ENCODE results near the gene ZC2HC1C.

- TF ChIP-seq, protein P1, sequence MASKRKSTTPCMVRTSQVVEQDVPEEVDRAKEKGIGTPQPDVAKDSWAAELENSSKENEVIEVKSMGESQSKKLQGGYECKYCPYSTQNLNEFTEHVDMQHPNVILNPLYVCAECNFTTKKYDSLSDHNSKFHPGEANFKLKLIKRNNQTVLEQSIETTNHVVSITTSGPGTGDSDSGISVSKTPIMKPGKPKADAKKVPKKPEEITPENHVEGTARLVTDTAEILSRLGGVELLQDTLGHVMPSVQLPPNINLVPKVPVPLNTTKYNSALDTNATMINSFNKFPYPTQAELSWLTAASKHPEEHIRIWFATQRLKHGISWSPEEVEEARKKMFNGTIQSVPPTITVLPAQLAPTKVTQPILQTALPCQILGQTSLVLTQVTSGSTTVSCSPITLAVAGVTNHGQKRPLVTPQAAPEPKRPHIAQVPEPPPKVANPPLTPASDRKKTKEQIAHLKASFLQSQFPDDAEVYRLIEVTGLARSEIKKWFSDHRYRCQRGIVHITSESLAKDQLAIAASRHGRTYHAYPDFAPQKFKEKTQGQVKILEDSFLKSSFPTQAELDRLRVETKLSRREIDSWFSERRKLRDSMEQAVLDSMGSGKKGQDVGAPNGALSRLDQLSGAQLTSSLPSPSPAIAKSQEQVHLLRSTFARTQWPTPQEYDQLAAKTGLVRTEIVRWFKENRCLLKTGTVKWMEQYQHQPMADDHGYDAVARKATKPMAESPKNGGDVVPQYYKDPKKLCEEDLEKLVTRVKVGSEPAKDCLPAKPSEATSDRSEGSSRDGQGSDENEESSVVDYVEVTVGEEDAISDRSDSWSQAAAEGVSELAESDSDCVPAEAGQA (IDR thresholded peaks at IDR 0.05; ENCODE audit: low read depth): no peak
- TF ChIP-seq, protein P1 (CRISPR knock-in tag; IDR thresholded peaks at IDR 0.05; ENCODE audit: borderline replicate concordance): no peak
- TF ChIP-seq CTCF (CRISPR knock-in tag; IDR thresholded peaks at IDR 0.05) (no peak), PTBP1 (IDR thresholded peaks at IDR 0.05; ENCODE audit: low read depth, low read length, poor library complexity, severe bottlenecking) (no peak), EZH2 (conservative IDR thresholded peaks at IDR 0.05; ENCODE audit: low read depth, low read length) (no peak), MXI1 (IDR thresholded peaks at IDR 0.05; ENCODE audit: borderline replicate concordance, low read depth, low read length) (no peak), TOE1 (CRISPR knock-in tag; IDR thresholded peaks at IDR 0.05) (no peak), U2AF1 (optimal IDR thresholded peaks at IDR 0.05; ENCODE audit: low read depth, low read length) (no peak), CHCHD3 (CRISPR knock-in tag; IDR thresholded peaks at IDR 0.05) (no peak), CREM (IDR thresholded peaks at IDR 0.05) (no peak), CREM (CRISPR knock-in tag; IDR thresholded peaks at IDR 0.05) (no peak), ARHGAP35 (CRISPR knock-in tag; IDR thresholded peaks at IDR 0.05; ENCODE audit: borderline replicate concordance) (no peak), HNF4G (IDR thresholded peaks at IDR 0.05; ENCODE audit: borderline replicate concordance, low read depth, low read length) (no peak), HNF4G (CRISPR knock-in tag; IDR thresholded peaks at IDR 0.05; ENCODE audit: borderline replicate concordance, low read depth) (no peak)
- TF ChIP-seq, protein P2, sequence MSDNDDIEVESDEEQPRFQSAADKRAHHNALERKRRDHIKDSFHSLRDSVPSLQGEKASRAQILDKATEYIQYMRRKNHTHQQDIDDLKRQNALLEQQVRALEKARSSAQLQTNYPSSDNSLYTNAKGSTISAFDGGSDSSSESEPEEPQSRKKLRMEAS (IDR thresholded peaks at IDR 0.05): no peak
These were observed 37.7 kb downstream of the ZC2HC1C start for GRCh38 chr14:75107186-75107585.
